Astrocyte of the hippocampus (primary cell): ENCODE measurements around the gene FEM1B.

ENCODE experiments used
- DNase-seq: peaks from one replicate; pipeline ENCODE4 v3.0.0; 2011; ENCODE audit warnings: low read depth, low spot score

Gene FEM1B

DNA sequence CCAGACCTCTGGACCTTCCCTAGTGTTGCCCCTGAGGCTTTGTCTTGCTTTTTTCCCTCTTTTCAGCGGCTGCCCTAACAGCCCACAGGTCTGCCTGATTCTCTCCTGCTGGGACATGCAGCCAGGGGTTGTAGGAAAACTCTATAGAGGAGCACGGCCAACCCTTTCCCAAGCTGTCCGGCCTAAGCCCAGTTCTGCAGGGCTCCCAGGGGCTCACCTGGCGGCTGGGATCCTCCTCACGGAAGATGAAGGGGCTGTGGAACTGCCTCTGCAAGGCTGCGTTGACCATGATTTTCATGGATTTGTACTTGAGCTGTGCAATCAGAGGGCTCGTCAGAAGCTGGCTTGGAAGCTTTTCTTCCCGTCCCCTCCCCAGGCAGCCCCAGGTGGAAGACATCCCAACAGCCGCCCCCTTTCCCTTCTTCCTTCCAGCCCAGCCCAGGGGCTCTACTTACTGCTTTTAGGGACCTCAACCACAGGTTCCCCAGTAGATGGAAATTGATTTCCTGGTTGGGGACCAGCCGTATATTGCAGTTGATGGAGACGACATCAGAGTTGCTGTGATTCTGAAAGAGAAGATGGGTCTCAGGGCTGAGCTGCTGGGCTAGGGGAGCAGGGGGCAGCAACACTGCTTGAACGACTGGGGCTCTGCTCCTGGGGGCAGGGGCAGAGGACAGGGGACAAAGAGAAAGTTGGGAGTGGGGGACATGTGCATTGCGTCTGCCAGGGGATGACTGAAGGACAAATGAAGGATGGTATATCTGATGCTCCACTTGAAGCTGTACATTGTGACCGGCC lies 29.8 kb downstream of the FEM1B start:
- DNase-seq = no peak

GRCh38 chr15:68309024-68309423 lies 31.5 kb downstream of the FEM1B start:
- no peak for DNase-seq

GRCh38 chr15:68310178-68310803 lies 32.7 kb downstream of the FEM1B start:
- DNase-seq = no peak

- no peak for DNase-seq
Measured at GRCh38 chr15:68310804-68311463, 33.4 kb downstream of the FEM1B start.

GRCh38 chr15:68311464-68311835 lies 33.9 kb downstream of the FEM1B start:
- DNase-seq = no peak

DNA sequence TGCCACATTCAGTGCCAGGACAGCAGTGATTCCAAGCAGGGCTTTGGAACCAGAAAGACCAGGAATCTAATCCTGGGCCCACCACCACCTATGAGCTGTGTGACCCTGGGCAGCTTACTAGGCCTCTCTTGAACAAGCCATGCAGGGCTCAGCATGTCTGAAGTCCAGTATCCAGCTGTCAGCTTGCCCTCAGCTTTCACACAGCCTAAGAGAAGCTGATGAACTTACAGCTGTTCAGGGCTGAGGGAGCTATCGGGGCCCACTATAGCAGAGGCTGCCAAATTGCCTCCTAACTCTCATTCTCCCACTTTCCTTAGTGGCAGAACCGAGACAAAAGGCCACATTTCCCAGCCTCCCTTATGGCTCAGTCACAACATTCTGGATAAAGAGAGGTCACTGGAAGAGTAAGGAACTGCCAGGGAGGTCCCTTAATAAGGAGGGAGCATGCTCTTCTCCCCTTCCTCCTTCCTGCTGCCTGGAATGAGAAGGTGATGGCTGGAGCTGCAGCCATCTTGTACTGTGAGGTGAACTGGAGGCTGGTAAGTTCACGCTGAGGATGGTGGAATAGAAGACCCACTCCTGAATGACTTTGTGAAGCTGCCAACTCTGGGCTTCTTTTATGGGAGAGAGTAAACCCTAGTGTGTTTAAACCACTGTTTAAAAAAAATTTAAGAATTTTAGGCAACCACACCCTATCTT lies 34.5 kb downstream of the FEM1B start:
- DNase-seq = no peak

DNA sequence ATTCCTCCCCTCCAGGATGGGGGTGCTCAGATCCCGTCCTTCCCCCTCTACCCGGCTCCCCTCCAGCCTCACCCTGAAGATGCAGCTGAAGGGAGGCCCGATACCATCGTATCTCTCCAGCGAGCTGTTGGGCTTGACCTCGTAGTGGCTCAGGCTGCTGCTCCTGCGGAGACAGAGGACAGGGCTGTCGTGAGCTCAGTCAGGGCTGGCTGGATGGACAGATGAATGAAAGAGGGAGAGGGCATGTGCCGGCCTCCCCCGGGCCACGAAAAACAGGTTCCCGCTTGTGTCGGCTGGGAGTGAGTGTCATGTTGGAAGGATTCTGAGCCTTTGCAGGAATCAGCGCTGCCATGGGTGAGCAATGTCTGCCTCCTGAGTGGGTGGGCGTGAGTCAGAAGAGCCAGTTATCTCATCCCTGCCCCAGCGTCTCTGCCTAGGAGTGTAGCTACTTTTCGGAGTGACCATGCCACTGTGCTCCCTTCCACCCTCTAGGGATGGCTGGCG lies 35.2 kb downstream of the FEM1B start:
- no peak for DNase-seq

DNA sequence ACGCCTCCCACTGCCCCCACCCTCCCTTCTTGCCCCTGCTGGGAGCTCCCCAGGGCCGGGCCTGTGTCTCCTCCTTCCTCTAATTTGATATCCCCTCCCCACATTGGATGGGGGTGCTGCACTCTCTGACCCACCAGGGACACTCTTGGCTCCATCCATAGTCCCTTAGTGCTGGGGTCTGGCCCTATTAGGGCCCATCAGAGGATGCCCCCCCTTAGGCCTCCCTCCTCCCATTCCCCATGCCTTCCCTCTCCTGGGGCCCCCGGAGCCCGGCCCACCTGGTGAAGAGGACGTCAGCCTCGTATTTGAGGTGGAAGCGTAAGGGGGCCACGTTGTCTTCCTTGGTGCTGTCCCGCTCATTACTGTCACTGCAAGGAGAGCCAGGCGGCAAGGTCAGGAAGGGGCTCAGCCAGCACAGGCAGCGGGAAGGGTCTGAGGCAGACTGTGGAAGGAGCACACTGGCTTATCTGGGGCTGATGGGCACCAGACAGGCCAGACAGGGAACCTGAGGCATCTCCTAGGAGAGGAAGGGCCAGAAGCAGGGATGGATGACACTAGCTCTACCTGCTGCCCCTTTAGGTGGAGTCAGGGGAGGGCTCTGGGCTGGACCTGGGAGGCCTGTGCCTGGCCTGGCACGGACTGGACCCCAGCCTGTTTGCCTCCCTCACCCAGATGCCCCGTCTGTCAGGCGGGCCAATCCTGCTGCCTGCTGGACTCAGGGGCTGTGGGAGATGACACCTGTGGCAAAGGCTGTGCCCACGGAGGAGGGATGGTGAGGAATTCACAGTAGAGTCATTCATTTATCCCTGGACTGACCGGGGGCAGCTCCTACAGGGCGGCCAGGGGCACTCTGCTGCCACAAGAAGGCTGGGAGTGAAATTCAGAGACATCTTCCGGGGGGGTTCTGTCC lies 36.2 kb downstream of the FEM1B start:
- no peak for DNase-seq

DNA sequence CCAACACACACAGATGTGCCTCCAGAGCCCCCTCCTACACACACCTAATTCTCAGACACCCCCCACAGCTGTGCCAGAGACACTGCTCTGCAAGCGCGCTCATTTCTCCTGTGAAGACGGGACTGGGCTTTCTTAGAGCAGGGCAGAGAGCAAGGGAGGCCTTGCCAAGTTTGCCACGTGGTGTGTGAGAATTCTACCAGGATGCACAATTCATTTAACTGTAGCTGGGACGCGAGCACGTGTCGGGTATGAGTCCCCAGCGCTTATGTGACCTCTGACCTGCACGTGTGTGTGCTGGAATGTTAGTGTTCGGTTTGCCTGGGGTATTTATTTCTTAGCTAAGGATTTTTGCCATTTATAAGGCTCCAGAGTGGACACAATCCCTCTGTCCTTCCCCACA lies 37.0 kb downstream of the FEM1B start:
- DNase-seq = no peak

DNA sequence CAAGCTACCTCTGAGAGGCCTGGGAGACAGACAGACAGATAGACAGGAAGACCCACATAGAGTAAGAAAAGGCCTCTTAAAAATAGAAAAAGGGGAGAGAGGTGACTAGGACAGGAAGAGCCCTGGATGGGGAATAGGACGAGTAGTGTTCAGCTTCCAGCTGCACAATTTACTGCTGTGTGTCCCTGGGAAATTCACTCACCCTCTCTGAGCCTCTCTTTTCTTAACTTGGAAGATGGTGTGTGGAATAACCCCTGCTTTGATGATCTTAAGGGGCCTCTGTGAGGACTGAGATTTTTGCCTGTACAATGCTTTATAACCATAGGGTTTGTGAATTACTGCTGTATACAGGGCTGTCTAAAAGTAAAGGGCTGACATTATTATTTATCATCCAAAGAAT lies 37.5 kb downstream of the FEM1B start:
- no peak for DNase-seq

- DNase-seq = peak; percentile 49
Measured at GRCh38 chr15:68315495-68316031, 38.0 kb downstream of the FEM1B start.

DNA sequence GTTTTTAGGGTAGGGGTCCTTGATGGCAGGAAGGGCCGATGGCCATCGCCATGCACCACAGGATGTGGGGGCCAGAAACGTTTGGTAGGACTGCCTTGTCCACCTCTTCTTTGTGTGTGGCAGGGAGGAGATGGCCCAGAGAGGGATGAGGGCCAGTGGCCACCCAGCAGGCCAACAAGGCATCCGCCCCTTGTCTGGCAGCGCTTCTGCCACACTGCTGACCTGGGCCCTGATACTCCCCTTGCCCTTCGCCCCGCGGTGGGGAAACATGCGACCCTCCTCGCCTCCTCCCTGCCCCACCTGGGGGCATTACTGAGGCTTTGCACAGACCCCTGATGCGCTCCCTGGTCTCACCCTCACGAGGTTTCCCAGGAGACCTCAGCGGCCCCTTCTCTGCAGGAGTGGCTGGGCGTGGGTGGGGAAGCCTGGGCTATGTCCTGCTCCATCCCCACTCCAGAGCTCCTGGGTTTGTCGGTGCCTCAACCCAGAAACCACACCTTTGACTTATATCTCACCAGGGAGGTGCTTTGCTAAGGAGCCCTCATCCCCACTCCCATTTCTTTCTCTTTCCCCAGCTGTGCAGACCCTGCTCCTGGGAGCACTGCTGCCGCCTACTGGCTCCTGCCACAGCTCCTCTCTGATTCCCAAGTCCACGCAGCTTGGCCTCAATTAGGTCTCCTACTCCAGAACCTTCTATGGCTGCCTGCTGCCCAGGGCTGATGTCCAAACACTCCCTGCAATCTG lies 38.7 kb downstream of the FEM1B start:
- peak; percentile 38 for DNase-seq

DNA sequence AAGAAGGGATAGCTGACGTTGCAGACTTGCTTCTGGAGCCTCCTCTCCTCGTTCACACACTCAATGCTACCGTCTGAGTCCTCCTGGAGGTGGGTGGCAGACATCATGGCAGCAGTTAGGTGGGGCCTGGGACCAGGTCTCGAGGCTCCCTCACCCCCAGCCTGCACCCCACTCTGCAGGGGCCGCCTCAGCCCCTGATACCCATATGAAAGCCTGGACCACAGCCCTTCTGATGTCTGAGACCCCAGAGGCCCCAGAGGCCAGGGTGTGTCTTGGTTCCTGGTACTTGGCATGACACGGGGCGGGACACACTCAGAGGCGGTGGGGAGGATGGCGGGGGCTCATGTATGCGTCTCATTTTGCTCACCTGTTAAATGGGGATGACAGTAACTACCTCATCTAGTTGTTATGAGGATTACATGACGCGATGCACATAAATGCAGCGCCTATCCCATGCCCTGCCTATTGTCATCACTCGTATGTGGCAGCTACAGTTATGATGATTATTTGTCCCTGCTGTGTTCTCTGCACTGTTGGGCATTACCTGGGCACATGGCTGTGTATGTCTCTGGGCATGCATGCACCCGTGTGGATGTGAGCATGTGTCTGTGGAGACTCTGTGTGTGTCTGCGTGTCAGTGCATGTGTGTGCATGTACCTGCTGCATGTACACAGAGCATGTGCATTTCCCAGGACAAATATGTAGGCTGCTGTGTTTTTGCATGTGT lies 39.9 kb downstream of the FEM1B start:
- DNase-seq = no peak

GRCh38 chr15:68318008-68318835 lies 40.7 kb downstream of the FEM1B start:
- DNase-seq = no peak

- no peak for DNase-seq
Measured at GRCh38 chr15:68318931-68319909, 41.7 kb downstream of the FEM1B start.

DNA sequence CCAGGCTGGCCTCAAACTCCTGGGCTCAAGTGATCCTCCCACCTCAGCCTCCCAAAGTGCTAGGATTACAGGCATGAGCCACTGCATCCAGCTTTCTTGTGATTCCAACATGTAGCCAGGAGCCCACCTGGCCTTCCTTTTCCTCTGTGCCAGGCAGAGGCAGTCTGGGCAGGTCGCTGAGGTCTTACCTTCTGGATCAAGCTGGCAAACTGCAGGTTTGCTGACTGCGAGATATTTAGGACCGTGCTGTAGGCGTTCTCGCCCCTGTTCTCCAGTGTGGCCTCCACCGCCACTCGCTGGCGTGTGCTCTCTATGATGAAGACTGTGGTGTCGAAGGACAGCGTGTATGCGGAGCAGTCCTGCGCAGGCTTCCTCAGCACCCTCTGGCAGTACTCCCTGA lies 42.5 kb downstream of the FEM1B start:
- DNase-seq = no peak

- DNase-seq = no peak
Measured at GRCh38 chr15:68321229-68321628, 43.7 kb downstream of the FEM1B start.
